H1 (cell line): ENCODE measurements around the gene PLXNA4.

ENCODE experiments used
- ASH2L ChIP-seq: fragments of 200-600, 300-600 bp; sonication (generic); IDR thresholded peaks from one replicate; pipeline ENCODE4 v1.7.1; 2017; ENCODE audit warnings: low read length
- EZH2 ChIP-seq: fragments of 200-600 bp; sonication (generic); IDR thresholded peaks from 2 replicates; pipeline ENCODE4 v1.7.1; 2012; ENCODE audit warnings: low read depth, mild to moderate bottlenecking, moderate library complexity, low read length, inconsistent platforms; ENCODE audit not compliant: severe bottlenecking
- FOSL1 ChIP-seq: IDR thresholded peaks from 2 replicates; pipeline ENCODE4 v1.6.1; 2011; ENCODE audit warnings: mild to moderate bottlenecking, low read depth, low read length, moderate library complexity; ENCODE audit not compliant: insufficient read depth
- MAFK ChIP-seq: IDR thresholded peaks from 2 replicates; pipeline ENCODE4 v1.6.1; 2012; ENCODE audit warnings: low read depth, mild to moderate bottlenecking, improper control_type of control experiment, low read length
- POLR2AphosphoS5 ChIP-seq: IDR thresholded peaks from 2 replicates; pipeline ENCODE4 v1.6.1; 2011; ENCODE audit warnings: low read depth, low read length
- RAD21 ChIP-seq, 2 experiments: IDR thresholded peaks in 1 of 2; conservative IDR thresholded peaks in 1 of 2; 2 replicates each; pipeline ENCODE4 v1.6.1; 2011; ENCODE audit warnings: low read depth in 2 of 2, low read length in 2 of 2, improper control_type of control experiment in 1 of 2, inconsistent platforms in 1 of 2, mild to moderate bottlenecking in 1 of 2, moderate library complexity in 1 of 2
- SAP30 ChIP-seq: fragments of 300-600 bp; sonication (generic); IDR thresholded peaks from 2 replicates; pipeline ENCODE4 v1.7.1; 2012; ENCODE audit warnings: low read length, moderate library complexity, mild to moderate bottlenecking, inconsistent platforms; ENCODE audit not compliant: insufficient read depth, insufficient replicate concordance
- SUZ12 ChIP-seq: fragments of 200-600 bp; sonication (generic); IDR thresholded peaks from 2 replicates; pipeline ENCODE4 v1.6.1; 2012; ENCODE audit warnings: mild to moderate bottlenecking, inconsistent platforms, low read length, moderate library complexity, mixed read lengths
- YY1 ChIP-seq: IDR thresholded peaks from 2 replicates; pipeline ENCODE4 v1.6.1; 2011; ENCODE audit warnings: low read depth, mild to moderate bottlenecking, low read length
- TF ChIP-seq, protein P1 (sequence below), 3 experiments: IDR thresholded peaks; 1 replicate in 2 of 3; 2 replicates in 1 of 3; pipeline versions ENCODE4 v1.5.1 to v1.6.1; 2011; ENCODE audit warnings: low read length in 3 of 3, mild to moderate bottlenecking in 3 of 3, inconsistent platforms in 2 of 3, low read depth in 1 of 3, moderate library complexity in 1 of 3; ENCODE audit not compliant: insufficient read depth in 1 of 3; ENCODE audit errors: control extremely low read depth in 1 of 3

DNA sequence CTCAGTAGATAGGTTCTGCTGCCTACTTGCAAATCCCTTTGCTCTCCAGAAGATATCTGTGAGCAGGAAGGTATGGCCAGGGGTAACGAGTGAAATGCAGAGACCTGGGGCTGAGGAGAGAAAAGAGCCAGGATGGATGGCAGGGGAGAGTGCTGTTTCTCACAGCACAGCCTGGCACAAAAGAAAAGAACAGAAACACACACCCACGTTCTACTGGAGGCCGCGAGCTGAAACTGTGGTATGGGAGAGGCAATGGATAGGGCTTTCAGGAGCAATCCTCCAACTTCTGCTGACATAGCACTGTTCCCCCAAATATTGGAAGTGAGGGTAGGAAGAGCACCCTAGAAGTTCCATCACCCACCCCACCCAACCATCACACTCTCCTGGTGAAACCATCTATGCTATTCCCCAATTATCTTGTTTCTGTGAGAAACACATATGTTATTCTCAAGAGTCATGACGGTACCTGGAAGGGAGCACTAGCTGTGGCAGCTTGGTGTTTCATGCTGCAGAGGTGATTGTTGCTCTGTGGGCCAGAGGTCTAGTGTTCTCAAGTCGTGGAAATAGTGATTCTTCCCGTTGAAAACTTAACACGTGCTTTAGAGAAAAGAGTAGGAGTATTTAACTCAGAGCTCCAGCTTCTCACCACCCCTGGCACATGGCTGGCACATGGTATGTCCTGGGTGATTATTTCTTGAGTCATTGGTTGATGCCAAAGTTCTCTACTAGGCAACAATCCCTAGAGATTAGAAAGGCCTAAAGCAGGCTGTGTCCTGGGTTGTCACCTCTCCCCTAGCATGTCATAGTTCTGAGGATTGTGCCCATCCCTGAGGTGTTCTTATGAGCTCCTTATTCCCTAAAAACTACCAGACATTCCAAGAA lies 198.3 kb downstream of the PLXNA4 start:
- no peak for TF ChIP-seq SUZ12
- no peak for TF ChIP-seq ASH2L
- TF ChIP-seq, protein P1, sequence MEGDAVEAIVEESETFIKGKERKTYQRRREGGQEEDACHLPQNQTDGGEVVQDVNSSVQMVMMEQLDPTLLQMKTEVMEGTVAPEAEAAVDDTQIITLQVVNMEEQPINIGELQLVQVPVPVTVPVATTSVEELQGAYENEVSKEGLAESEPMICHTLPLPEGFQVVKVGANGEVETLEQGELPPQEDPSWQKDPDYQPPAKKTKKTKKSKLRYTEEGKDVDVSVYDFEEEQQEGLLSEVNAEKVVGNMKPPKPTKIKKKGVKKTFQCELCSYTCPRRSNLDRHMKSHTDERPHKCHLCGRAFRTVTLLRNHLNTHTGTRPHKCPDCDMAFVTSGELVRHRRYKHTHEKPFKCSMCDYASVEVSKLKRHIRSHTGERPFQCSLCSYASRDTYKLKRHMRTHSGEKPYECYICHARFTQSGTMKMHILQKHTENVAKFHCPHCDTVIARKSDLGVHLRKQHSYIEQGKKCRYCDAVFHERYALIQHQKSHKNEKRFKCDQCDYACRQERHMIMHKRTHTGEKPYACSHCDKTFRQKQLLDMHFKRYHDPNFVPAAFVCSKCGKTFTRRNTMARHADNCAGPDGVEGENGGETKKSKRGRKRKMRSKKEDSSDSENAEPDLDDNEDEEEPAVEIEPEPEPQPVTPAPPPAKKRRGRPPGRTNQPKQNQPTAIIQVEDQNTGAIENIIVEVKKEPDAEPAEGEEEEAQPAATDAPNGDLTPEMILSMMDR (IDR thresholded peaks at IDR 0.05; ENCODE audit: control extremely low read depth in 1 of 3, insufficient read depth in 1 of 3, low read depth in 1 of 3, low read length in 3 of 3), result no peak
- no peak for TF ChIP-seq YY1
- TF ChIP-seq SAP30, result no peak
- TF ChIP-seq FOSL1, result no peak
- no peak for TF ChIP-seq RAD21 (IDR thresholded peaks at IDR 0.05 in 1 of 2, conservative IDR thresholded peaks at IDR 0.05 in 1 of 2; ENCODE audit: low read depth in 2 of 2, low read length in 2 of 2)
- TF ChIP-seq EZH2, result no peak
- TF ChIP-seq MAFK, result no peak
- no peak for TF ChIP-seq POLR2AphosphoS5
